Measurements from ENCODE around the gene TRIM2.
"Not testable (repeated sequence)": the region's sequence is repeated elsewhere in the genome, so short reads cannot be mapped to it uniquely, and the experiment has no call there.

The TRIM2 gene

DNA sequence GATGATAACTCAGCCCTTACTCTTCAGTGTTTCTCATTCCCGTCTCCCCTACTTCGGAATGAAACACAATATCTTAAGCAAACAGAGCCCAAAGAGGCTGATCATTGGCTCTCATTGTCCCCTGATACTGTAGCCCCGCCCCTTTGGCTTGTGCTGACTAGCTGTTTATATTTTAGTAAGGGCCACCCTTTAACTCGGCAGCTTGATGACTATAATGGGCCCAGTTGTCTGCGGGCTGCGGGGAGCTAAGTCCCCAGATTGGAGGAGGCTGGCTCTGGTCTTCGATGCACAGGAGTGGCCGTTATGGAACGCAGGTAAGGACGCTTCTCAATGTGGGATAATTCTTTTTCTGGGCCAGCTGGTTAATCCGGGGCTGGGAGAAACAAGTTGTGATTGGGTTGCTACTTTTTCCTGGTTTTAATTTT, at the start of gene TRIM2:
TRIM2 (plus strand) TSS at position 197 of the 425 bp plus-strand sequence; CDS start at position 285, 88 bp downstream.
- Histone ChIP-seq H3K4me1 (ENCODE audit: control insufficient read depth, low read depth, low read length) (peaks cover 39% of the 10 kb centered on the region), H3K9ac (ENCODE audit: low read length) (peak within 1 kb of the TSS; percentile 57), H3K36me3 (ENCODE audit: control insufficient read depth, low read depth, low read length) (no peaks in the 10 kb centered on the region), H3K9me3 (ENCODE audit: control insufficient read depth, low read depth, low read length) (no peaks in the 10 kb centered on the region), H3K4me3 (ENCODE audit: low read length) (peak within 1 kb of the TSS; percentile 81), H3K27me3 (ENCODE audit: control insufficient read depth, insufficient read depth, low read length) (peaks cover 11% of the 10 kb centered on the region), H3K27ac (ENCODE audit: low read length) (peak within 1 kb of the TSS; percentile 49)

DNA sequence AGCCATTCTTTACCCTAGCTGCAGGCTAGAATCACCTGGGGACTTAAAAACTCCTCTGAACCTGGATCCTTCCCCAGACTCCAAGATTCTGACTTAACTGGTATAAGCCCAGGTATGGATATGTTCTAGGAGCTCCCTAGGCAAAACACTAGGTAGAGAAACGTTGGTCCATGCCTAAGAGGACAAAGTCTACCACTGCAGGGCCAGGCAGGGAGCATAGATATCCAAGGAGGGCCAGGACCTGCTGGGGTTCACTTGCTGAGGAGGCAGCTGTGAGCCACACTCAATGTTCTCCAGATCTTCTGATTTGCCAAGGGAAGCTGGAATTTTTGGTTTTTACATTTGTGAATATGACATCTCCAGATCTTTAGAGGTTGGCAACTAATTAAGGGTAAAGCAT, 48.6 kb upstream of the TRIM2 start:
- H3K27me3 ChIP-seq (ENCODE audit: control insufficient read depth, insufficient read depth, low read length), result peaks cover 55% of the 10 kb centered on the region

DNA sequence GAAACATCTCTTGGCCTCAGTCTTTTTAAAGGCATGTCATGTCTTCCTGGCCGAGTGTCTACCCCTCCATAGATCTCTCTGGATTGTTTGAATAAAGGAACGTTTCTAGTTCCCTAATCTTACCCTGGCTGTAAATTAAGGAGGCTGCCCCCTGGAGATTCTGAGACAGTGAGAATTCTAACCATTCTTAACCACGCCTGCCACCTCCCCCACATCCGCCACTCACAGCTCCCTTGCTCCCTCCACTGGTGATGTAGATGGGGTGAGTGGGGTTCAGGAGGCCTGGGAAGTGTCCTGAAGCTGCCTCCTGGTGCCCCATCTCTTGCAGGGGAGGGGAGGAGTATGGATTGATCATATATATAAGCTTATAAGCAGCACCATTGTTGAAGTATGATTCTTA, 48.0 kb upstream of the TRIM2 start:
- H3K9me3 ChIP-seq (ENCODE audit: control insufficient read depth, low read depth, low read length), result no peaks in the 10 kb centered on the region
- H3K9ac ChIP-seq (ENCODE audit: low read length), result no peak overlapping the region
- no peak overlapping the region for H3K4me3 ChIP-seq (ENCODE audit: low read length)
- H3K27me3 ChIP-seq (ENCODE audit: control insufficient read depth, insufficient read depth, low read length), result peaks cover 49% of the 10 kb centered on the region
- H3K27ac ChIP-seq (ENCODE audit: low read length), result no peak overlapping the region
- H3K36me3 ChIP-seq (ENCODE audit: control insufficient read depth, low read depth, low read length), result no peaks in the 10 kb centered on the region
- H3K4me1 ChIP-seq (ENCODE audit: control insufficient read depth, low read depth, low read length), result peaks cover 22% of the 10 kb centered on the region

More for the DNA sequence above, 48.6 kb upstream of the TRIM2 start:
- no peak overlapping the region for H3K9ac ChIP-seq (ENCODE audit: low read length)
- no peak overlapping the region for H3K4me3 ChIP-seq (ENCODE audit: low read length)
- H3K36me3 ChIP-seq (ENCODE audit: control insufficient read depth, low read depth, low read length), result no peaks in the 10 kb centered on the region
- H3K4me1 ChIP-seq (ENCODE audit: control insufficient read depth, low read depth, low read length), result peaks cover 22% of the 10 kb centered on the region
- H3K9me3 ChIP-seq (ENCODE audit: control insufficient read depth, low read depth, low read length), result no peaks in the 10 kb centered on the region
- H3K27ac ChIP-seq (ENCODE audit: low read length), result no peak overlapping the region

DNA sequence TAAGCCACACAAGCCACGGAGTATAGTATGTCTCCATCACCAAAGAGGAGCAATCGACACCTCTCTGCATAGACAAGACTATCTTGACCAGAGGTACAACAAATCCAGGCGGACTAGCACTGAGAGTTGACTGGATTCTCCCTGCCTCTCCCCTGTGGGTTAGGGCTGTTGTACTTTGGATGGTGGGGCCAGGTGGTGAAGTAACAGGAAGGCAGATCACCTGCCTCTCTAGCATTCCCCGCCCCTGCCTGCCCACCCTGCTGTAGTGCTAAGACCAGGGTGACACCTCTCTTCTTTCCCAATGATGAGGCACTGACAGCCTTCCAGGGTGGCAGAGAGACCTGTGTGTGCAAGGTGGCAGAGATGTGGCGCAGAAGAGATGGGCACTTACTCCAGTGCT, 47.5 kb upstream of the TRIM2 start:
- Histone ChIP-seq H3K27me3 (ENCODE audit: control insufficient read depth, insufficient read depth, low read length) (peaks cover 44% of the 10 kb centered on the region), H3K27ac (ENCODE audit: low read length) (no peak overlapping the region), H3K4me3 (ENCODE audit: low read length) (no peak overlapping the region), H3K4me1 (ENCODE audit: control insufficient read depth, low read depth, low read length) (peaks cover 19% of the 10 kb centered on the region), H3K36me3 (ENCODE audit: control insufficient read depth, low read depth, low read length) (no peaks in the 10 kb centered on the region), H3K9ac (ENCODE audit: low read length) (no peak overlapping the region), H3K9me3 (ENCODE audit: control insufficient read depth, low read depth, low read length) (no peaks in the 10 kb centered on the region)

DNA sequence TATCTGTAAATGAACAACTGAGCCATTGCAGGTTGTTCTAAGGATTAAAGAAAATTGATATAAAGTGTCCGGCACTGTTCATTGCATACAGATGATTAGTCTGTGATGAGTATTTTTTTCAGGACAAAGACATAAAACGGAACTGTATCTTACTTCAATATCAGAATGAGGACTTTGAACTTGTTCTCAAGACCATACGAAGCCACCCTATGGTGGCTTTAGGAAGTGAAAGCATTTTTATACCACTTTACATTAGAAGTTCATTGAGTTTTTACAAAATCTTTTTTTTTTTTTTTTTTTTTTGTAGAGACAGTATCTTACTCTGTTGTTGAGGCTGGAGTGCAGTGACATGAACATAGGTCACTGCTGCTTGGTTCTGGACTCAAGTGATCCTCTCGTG, 45.2 kb upstream of the TRIM2 start:
- H3K27me3 ChIP-seq (ENCODE audit: control insufficient read depth, insufficient read depth, low read length), result peaks cover 23% of the 10 kb centered on the region
- H3K4me1 ChIP-seq (ENCODE audit: control insufficient read depth, low read depth, low read length), result peaks cover 13% of the 10 kb centered on the region

DNA sequence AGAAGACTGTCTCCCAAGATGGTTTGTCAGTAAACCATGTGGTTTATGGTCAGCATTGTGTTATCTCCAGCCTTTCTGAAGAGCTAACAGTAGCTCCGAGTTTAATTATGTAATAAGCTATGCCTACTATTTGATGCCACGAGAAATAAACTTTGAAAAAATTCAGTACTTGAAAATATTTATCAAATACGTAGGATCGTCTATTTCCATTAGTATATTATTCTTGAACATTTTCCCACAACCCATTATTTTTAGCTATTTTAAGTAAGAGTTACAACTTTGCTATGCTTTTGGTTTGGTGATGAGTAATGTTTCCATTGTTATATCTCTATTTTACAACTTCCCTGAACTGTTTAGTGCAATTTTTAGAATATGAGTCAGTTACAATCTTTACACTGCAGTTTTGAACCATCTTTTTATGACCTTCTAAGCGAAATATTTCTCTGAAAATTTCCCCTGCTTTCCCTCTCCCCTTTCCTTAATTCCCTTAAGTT, 44.5 kb upstream of the TRIM2 start:
- peaks cover 10% of the 10 kb centered on the region for H3K4me1 ChIP-seq (ENCODE audit: control insufficient read depth, low read depth, low read length)
- H3K27me3 ChIP-seq (ENCODE audit: control insufficient read depth, insufficient read depth, low read length), result peaks cover 16% of the 10 kb centered on the region
- H3K27ac ChIP-seq (ENCODE audit: low read length), result no peak overlapping the region
- no peaks in the 10 kb centered on the region for H3K36me3 ChIP-seq (ENCODE audit: control insufficient read depth, low read depth, low read length)
- no peak overlapping the region for H3K4me3 ChIP-seq (ENCODE audit: low read length)
- H3K9me3 ChIP-seq (ENCODE audit: control insufficient read depth, low read depth, low read length), result no peaks in the 10 kb centered on the region
- no peak overlapping the region for H3K9ac ChIP-seq (ENCODE audit: low read length)

More for the DNA sequence above, 45.2 kb upstream of the TRIM2 start:
- Histone ChIP-seq H3K36me3 (ENCODE audit: control insufficient read depth, low read depth, low read length) (no peaks in the 10 kb centered on the region), H3K9me3 (ENCODE audit: control insufficient read depth, low read depth, low read length) (no peaks in the 10 kb centered on the region), H3K4me3 (ENCODE audit: low read length) (no peak overlapping the region), H3K27ac (ENCODE audit: low read length) (no peak overlapping the region), H3K9ac (ENCODE audit: low read length) (no peak overlapping the region)

DNA sequence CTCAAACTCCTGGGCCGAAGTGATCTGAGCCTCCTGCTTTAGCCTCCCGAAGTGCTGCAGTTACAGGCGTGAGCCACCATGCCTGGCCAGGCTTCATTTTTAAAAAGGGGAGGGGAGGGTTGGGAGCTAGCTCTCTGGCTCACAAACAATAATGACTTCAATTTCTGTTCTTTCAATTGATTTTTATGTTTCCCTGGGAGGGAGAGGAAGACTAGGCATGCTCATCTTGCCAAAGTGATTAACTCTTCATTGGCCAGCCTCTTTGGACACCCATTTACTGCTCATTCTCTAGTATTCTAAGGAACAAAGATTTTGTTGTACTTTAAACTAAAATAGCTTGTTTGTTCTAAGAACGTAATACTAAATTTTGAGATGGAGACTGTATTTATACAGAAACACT, 43.4 kb upstream of the TRIM2 start:
- H3K4me1 ChIP-seq (ENCODE audit: control insufficient read depth, low read depth, low read length), result peaks cover 9% of the 10 kb centered on the region
- no peak overlapping the region for H3K4me3 ChIP-seq (ENCODE audit: low read length)
- H3K36me3 ChIP-seq (ENCODE audit: control insufficient read depth, low read depth, low read length), result no peaks in the 10 kb centered on the region
- peaks cover 5% of the 10 kb centered on the region for H3K27me3 ChIP-seq (ENCODE audit: control insufficient read depth, insufficient read depth, low read length)
- no peaks in the 10 kb centered on the region for H3K9me3 ChIP-seq (ENCODE audit: control insufficient read depth, low read depth, low read length)
- no peak overlapping the region for H3K27ac ChIP-seq (ENCODE audit: low read length)
- H3K9ac ChIP-seq (ENCODE audit: low read length), result no peak overlapping the region

DNA sequence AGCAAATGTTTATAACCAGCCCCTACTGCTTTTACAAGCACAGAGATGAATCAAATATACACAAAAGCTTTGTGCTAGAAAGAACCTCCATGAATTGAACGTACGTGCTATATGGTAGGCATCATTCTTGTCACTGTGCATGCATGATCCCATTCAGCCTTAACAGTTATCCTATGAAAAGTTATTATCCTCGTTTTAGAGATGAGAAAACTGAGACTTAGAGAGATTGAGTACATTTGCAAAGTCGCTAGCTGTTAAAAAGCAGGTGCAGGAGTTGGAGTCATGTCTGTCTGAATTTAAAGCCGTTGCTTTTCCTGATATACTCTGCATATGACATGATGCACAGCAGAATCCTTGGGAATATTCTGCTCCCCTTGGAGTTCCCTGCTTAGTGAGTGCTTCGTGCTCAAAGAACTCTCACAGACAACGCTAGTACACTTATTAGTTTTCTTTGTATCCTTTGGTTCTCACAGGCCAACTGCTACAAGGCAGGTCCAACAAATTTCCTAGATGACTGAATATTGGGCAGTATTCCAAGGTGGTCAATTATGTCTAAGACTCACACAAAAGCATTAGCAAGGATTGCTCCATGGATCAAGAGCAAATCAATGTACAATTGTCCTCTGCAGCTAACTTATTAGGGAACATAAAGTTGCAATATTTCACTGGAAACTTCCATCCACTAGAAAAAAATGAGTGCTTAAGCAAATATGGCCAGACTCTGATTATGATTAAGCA, 42.8 kb upstream of the TRIM2 start:
- Histone ChIP-seq H3K4me1 (ENCODE audit: control insufficient read depth, low read depth, low read length) (peaks cover 3% of the 10 kb centered on the region), H3K27me3 (ENCODE audit: control insufficient read depth, insufficient read depth, low read length) (no peaks in the 10 kb centered on the region), H3K36me3 (ENCODE audit: control insufficient read depth, low read depth, low read length) (no peaks in the 10 kb centered on the region), H3K9me3 (ENCODE audit: control insufficient read depth, low read depth, low read length) (no peaks in the 10 kb centered on the region), H3K9ac (ENCODE audit: low read length) (no peak overlapping the region), H3K27ac (ENCODE audit: low read length) (no peak overlapping the region), H3K4me3 (ENCODE audit: low read length) (no peak overlapping the region)

DNA sequence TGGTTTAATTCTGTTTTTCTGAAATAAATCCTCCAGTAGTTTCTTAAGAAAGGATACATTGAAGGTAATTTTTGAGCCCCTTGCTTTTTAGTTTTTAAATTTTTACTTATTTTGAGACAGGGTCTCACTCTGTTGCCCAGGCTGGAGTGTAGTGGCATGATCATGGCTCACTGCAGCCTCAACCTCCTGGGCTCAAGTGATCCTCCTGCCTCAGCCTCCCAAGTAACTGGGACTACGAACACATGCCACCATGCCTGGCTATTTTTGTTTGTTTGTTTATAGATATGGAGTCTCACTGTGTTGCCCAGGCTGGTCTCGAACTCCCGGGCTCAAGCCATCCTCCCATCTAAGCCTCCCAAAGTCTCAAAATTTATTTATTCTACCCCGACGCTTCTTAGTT, 39.0 kb upstream of the TRIM2 start:
- not testable (repeated sequence) for H3K4me3 ChIP-seq (ENCODE audit: low read length); H3K27me3 ChIP-seq (ENCODE audit: control insufficient read depth, insufficient read depth, low read length); H3K36me3 ChIP-seq (ENCODE audit: control insufficient read depth, low read depth, low read length); H3K9ac ChIP-seq (ENCODE audit: low read length); H3K4me1 ChIP-seq (ENCODE audit: control insufficient read depth, low read depth, low read length); H3K27ac ChIP-seq (ENCODE audit: low read length); H3K9me3 ChIP-seq (ENCODE audit: control insufficient read depth, low read depth, low read length)

DNA sequence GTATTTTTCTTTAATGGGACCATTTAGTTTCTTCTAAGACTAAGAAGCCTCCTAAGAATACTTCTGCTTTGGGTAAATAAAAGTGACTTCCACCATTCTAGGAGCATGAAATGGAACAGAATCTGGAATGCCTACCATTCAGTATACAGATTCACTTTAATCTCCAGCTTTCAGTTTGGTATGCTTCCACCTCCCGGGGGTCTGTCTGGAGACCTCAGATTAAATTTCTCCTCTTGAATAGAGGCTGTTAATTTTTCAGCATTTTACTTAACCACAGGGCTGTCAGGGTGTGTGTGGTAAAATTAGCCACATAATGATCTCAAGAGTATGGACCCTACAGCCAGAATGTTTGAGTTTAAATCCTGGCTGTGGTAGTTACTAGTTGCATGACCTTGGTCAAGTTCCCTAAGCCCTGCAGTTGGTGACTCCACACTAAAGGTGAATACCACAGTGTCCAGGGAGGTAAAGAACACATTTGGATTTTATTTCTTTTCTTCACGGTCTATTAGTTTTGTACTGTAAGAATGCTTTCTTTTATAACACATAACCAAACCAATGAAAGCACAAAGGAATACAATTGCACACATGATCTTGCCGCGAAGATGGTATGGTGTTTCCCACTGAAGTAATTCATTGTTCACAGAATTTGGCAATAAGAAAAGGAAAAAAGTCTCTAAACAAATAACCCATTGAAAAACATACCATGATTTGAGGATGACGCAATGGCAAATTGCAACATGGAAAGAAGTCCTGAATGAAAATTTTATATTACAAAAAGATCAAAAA, 37.3 kb upstream of the TRIM2 start:
- Histone ChIP-seq H3K4me1 (ENCODE audit: control insufficient read depth, low read depth, low read length) (no peaks in the 10 kb centered on the region), H3K27me3 (ENCODE audit: control insufficient read depth, insufficient read depth, low read length) (no peaks in the 10 kb centered on the region), H3K9me3 (ENCODE audit: control insufficient read depth, low read depth, low read length) (no peaks in the 10 kb centered on the region), H3K36me3 (ENCODE audit: control insufficient read depth, low read depth, low read length) (no peaks in the 10 kb centered on the region), H3K9ac (ENCODE audit: low read length) (no peak overlapping the region), H3K4me3 (ENCODE audit: low read length) (no peak overlapping the region), H3K27ac (ENCODE audit: low read length) (no peak overlapping the region)

DNA sequence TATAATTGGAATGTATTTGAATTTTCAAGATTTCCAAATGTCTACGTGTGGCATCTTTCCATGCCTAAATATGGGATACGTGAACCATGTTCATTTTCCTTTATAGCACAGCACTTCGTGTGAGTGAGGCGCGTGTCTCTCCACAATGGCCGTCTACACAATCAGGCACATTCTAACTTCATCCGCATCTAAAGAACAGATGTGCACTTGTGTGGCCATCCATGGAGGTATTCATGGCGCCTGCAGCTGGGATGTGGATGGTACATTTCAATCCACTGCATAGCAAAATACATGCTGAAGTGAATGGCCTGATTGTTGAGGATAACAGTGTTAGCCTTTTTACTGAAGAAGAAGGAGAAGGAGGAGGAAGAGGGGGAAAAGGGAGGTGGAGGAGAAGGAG, 34.5 kb upstream of the TRIM2 start:
- H3K9me3 ChIP-seq (ENCODE audit: control insufficient read depth, low read depth, low read length), result no peaks in the 10 kb centered on the region
- H3K36me3 ChIP-seq (ENCODE audit: control insufficient read depth, low read depth, low read length), result no peaks in the 10 kb centered on the region
- no peaks in the 10 kb centered on the region for H3K4me1 ChIP-seq (ENCODE audit: control insufficient read depth, low read depth, low read length)
- no peak overlapping the region for H3K9ac ChIP-seq (ENCODE audit: low read length)
- H3K27ac ChIP-seq (ENCODE audit: low read length), result no peak overlapping the region
- H3K4me3 ChIP-seq (ENCODE audit: low read length), result no peak overlapping the region
- H3K27me3 ChIP-seq (ENCODE audit: control insufficient read depth, insufficient read depth, low read length), result no peaks in the 10 kb centered on the region
